ENCODE data around the gene PSMD6. TPM values are rescaled to one million over a fixed set of nuclear protein-coding genes. Genes with fewer than 3 reads are reported as not detected.

The PSMD6 gene
- total RNA-seq, 2 donors from 2014 or later, result 54.4 to 70.3 TPM

GRCh38 chr3:63988943-63989342 is 34.4 kb downstream of the PSMD6 start:
- no peaks in the 10 kb centered on the region for H3K27me3 ChIP-seq (replicated peaks; ENCODE audit: insufficient read depth)
- no peak overlapping the region for H3K27ac ChIP-seq
- H3K4me1 ChIP-seq (ENCODE audit: control insufficient read depth in 1 of 2, low read depth in 2 of 2), result peaks cover 0 to 2% of the 10 kb centered on the region in 2 donors
- peaks cover 32% of the 10 kb centered on the region for H3K36me3 ChIP-seq
- DNase-seq (ENCODE audit: low spot score), result no peak
- ATAC-seq (ENCODE audit: insufficient number of reproducible peaks, low FRiP score, low read depth), result no peak
- H3K9me3 ChIP-seq, result no peaks in the 10 kb centered on the region
- TF ChIP-seq CTCF (IDR thresholded peaks at IDR 0.05), result no peak
- H3K4me3 ChIP-seq, result no peak overlapping the region

- ATAC-seq (ENCODE audit: insufficient number of reproducible peaks, low FRiP score, low read depth), result no peak
- peaks cover 32% of the 10 kb centered on the region for H3K36me3 ChIP-seq
Measured at GRCh38 chr3:63986831-63987230, 36.5 kb downstream of the PSMD6 start.

GRCh38 chr3:63986146-63986545 is 37.1 kb downstream of the PSMD6 start:
- no peak for DNase-seq (ENCODE audit: low spot score)
- Histone ChIP-seq H3K27me3 (replicated peaks; ENCODE audit: insufficient read depth) (no peaks in the 10 kb centered on the region), H3K4me1 (ENCODE audit: control insufficient read depth in 1 of 2, low read depth in 2 of 2) (no peaks in the 10 kb centered on the region), H3K9me3 (no peaks in the 10 kb centered on the region), H3K36me3 (peaks cover 28% of the 10 kb centered on the region), H3K27ac (no peak overlapping the region), H3K4me3 (no peak overlapping the region)
- no peak for ATAC-seq (ENCODE audit: insufficient number of reproducible peaks, low FRiP score, low read depth)
- no peak for TF ChIP-seq CTCF (IDR thresholded peaks at IDR 0.05)

More at GRCh38 chr3:63986831-63987230, 36.5 kb downstream of the PSMD6 start:
- no peaks in the 10 kb centered on the region for H3K9me3 ChIP-seq
- H3K27ac ChIP-seq, result no peak overlapping the region
- no peak for DNase-seq (ENCODE audit: low spot score)
- TF ChIP-seq CTCF (IDR thresholded peaks at IDR 0.05), result no peak
- no peak overlapping the region for H3K4me3 ChIP-seq
- no peaks in the 10 kb centered on the region for H3K4me1 ChIP-seq (ENCODE audit: control insufficient read depth in 1 of 2, low read depth in 2 of 2)
- no peaks in the 10 kb centered on the region for H3K27me3 ChIP-seq (replicated peaks; ENCODE audit: insufficient read depth)

GRCh38 chr3:63984391-63984790 is 38.9 kb downstream of the PSMD6 start:
- ATAC-seq (ENCODE audit: insufficient number of reproducible peaks, low FRiP score, low read depth) (no peak), DNase-seq (ENCODE audit: low spot score) (no peak)
- H3K27me3 ChIP-seq (replicated peaks; ENCODE audit: insufficient read depth), result no peaks in the 10 kb centered on the region
- H3K9me3 ChIP-seq, result no peaks in the 10 kb centered on the region
- no peak overlapping the region for H3K27ac ChIP-seq
- peaks cover 21% of the 10 kb centered on the region for H3K36me3 ChIP-seq
- peaks cover 0 to 6% of the 10 kb centered on the region in 2 donors for H3K4me1 ChIP-seq (ENCODE audit: control insufficient read depth in 1 of 2, low read depth in 2 of 2)
- H3K4me3 ChIP-seq, result no peak overlapping the region
- TF ChIP-seq CTCF (IDR thresholded peaks at IDR 0.05), result no peak

GRCh38 chr3:63981980-63982379 is 41.3 kb downstream of the PSMD6 start:
- Histone ChIP-seq H3K36me3 (peaks cover 10% of the 10 kb centered on the region), H3K27me3 (replicated peaks; ENCODE audit: insufficient read depth) (no peaks in the 10 kb centered on the region), H3K4me1 (ENCODE audit: control insufficient read depth in 1 of 2, low read depth in 2 of 2) (peaks cover 4 to 28% of the 10 kb centered on the region in 2 donors), H3K4me3 (no peak overlapping the region), H3K9me3 (no peaks in the 10 kb centered on the region), H3K27ac (no peak overlapping the region)
- no peak for ATAC-seq (ENCODE audit: insufficient number of reproducible peaks, low FRiP score, low read depth)
- TF ChIP-seq CTCF (IDR thresholded peaks at IDR 0.05), result no peak
- DNase-seq (ENCODE audit: low spot score), result no peak

Measured in thoracic aorta (tissue), 2 donors.